Left forelimb (tissue), 1 donor: Measurements from ENCODE around the gene CFAP161.
"Not testable (repeated sequence)": the region's sequence is repeated elsewhere in the genome, so short reads cannot be mapped to it uniquely, and the experiment has no call there.

Experiments used
- DNase-seq: peaks from one replicate; pipeline ENCODE4 v3.0.0-alpha.2; 2018; ENCODE audit warnings: low spot score

CFAP161 gene

GRCh38 chr15:81107889-81108288, 26.2 kb upstream of the CFAP161 start:
- no peak for DNase-seq

- no peak for DNase-seq
Observed at GRCh38 chr15:81108427-81108826, 25.6 kb upstream of the CFAP161 start.

DNA sequence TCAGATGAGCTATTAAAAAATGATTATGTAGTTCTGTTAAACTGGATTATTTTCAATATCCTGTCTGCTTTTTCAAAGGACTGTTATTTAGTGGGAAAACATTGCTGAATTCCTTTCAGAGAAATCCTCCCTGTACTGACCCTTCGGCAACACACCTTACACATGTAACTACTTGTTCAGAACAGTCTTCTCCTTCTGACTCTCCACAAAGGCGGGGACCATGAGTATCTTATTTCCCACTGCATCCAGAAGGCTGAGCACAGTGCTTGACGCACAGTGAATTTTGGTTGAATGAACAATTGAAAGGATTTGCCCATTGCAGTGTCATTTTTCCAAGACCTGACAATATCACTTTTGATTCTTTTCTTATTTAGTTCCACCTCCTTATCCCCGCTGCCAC, 23.1 kb upstream of the CFAP161 start:
- no peak for DNase-seq

DNA sequence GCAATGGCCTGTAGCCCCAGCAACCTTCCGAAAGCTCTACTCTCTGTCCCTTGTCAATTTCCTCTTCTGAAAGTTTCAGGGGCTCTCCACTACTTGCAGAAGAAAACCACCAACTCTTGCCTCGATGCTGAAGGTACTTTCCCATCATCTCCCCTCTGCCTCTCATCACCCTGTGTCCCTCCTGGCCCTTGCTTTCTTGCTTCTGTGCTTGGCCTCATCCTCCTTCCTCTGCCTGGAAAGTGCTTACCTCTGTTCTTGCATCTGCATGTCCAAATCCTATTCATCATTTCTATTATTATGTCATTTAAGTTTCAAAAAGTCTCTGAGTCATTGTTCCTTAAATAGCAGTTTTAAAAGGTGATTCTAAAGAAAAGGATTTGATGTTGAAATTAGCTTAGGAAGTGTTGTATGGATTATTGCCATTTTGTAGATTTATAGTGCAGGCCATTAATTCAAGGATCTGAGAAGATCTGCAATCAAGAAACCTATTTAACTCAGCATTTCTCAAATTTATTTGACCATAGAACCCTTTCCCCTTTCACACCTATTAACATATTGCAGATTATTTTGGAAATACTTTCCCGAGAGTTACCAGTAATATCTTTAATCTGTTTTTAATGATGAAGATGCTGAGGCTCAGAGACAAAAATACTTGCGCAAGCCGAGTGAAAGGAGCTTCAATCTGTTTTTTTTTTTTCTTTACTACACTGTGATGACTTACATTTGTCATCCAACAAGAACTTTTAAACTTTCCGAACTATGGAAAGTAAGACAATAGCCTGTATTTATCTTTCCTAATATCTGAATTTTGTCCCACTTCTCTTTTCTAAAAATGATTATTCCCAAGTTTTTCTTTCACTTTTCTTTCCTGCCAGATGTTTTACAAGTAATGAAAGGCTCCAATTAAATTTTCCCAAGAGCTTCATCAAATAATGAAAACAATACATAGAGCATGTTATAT, 22.3 kb upstream of the CFAP161 start:
- DNase-seq: no peak

GRCh38 chr15:81113204-81113657, 20.8 kb upstream of the CFAP161 start:
- no peak for DNase-seq

GRCh38 chr15:81113861-81114291, 20.2 kb upstream of the CFAP161 start:
- no peak for DNase-seq

- no peak for DNase-seq
Observed at GRCh38 chr15:81115054-81115939, 18.8 kb upstream of the CFAP161 start.

DNA sequence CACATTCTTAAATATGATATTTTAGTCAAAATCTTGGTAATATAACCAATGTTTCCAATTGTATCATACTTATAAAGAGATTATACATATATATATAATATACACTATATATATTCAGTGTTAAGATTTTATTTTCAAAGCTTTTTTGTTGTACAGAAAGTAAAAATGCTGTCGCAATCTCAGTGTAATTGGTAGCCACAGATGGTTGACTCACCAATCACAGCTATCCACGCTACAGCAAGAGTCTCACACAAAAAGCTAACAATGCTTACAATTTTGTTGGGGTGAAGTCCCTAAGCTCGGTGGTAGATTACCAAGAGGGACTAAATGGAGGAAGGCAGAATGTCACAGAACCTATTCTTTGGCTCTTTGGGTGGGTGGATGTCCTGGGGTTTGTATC, 16.9 kb upstream of the CFAP161 start:
- DNase-seq: no peak

DNA sequence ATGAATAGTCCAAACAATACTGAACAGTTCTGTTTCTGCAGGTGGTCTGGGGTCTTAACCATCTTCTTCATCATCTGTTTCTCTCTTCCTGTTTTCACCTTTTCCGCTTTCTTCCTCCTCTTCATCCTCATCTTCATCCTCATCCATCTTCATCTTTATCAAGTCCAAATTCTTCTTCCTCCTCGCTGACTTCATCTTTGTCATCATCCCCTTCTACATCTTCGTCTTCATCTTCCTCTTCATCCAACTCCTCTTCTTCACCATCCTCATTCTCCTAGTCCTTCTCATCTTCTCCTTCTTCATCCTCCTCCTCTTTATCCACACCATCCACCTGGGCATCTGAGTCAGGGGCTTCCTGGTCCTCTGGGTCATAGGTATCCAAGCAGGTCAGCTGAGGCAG, 16.5 kb upstream of the CFAP161 start:
- DNase-seq: no peak

DNA sequence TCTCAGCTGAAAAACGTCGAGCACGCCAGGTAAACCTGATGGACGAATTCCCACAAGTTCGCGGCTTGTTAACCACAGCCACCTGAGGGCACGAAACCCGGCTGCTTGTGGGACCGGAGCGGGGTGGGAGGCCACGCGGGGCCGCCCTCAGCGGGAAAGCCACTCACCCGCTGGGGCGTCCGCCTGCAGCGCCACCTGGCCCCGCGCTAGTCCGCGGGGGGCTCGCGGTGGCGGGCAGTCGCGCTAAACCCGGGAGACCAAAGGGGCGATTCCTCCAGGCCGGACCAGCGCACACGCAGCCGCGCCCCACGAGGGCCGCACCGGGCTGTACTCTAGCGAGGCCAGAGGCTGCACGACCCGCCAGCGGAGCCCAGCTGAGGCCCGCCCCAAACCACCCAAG, 15.7 kb upstream of the CFAP161 start:
- DNase-seq: no peak

- DNase-seq: no peak
Observed at GRCh38 chr15:81120069-81120468, 14.0 kb upstream of the CFAP161 start.

- no peak for DNase-seq
Observed at GRCh38 chr15:81126892-81127291, 7.2 kb upstream of the CFAP161 start.

- not testable (repeated sequence) for DNase-seq
Observed at GRCh38 chr15:81141478-81141877, 7.4 kb downstream of the CFAP161 start.

DNA sequence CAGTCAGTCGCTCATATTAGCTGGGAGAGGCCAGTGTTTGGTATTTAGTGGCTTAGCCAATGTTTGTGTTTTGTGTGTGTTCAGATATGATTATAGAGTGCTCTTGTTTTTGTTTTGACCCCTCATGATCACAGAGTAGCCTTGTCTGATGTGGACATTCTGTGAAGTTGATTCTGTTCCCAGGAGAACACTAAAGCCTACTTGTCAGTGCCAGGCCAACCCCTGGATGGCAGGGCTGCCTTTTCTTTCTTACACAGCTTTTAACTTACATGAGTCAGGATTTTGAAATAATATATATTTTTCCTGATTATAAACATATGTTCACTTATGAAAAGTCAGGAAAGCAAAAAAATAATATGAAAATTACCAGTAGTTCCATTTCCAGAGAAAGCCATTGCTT, 11.9 kb downstream of the CFAP161 start:
- no peak for DNase-seq

GRCh38 chr15:81146466-81146865, 12.4 kb downstream of the CFAP161 start:
- DNase-seq: no peak

- no peak for DNase-seq
Observed at GRCh38 chr15:81151389-81151788, 17.3 kb downstream of the CFAP161 start.

- no peak for DNase-seq
Observed at GRCh38 chr15:81152339-81152738, 18.3 kb downstream of the CFAP161 start.

DNA sequence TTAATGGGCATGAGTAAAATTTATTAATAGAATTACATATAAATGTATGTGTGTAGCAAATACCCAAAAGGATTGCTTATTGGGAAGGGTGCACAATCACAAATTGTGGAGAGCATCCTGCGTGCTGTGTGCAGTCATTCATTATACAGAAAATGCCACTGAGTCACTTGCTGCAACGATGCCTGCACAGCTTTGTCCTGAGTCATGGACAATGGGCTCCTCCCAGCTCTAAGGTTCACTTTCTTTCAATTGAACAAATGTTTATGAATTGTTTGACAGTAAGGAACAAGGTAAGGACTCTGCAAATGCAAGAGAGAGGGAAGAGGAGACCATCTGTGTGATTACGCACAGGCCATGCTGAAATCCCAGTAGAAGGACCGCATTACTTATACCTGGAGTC, 18.7 kb downstream of the CFAP161 start:
- no peak for DNase-seq

DNA sequence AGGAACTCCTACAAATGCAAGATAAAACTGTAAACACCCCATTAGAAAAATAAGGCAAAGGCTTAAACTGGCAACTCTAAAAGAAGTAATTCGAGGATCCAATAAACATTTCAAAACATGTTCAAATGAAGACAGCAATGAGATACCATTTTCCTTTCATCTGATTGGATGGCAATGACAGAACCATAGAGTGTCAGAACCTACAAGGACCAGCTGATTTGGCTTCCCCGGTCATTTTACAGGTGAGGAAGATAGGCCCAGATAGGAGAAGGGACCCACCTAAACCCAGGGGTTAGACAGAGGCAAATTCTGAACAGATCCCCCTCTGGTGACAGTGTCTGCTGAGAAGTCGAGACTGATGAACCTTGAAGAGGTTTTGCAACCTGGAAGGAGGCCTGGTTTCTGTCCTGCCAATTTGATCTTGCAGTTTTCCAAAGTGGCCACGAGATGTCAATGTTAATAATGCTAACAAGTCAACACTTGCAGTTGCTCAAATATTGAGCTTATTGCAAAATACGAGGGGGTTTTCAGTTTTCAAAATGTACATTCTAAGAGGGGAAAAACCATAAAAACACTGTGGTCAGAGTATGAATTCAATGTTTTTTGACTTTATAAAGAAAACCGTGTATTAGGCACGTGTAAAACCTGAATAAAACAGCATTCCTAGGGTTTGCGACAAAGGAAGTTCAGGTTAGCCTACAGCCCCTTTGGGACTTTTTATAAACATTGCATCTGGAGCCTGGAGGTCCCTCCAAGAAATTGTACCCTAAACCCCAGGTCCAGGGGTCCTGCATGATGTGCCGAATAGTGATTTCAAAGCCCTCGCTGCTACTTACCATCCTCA, 21.5 kb downstream of the CFAP161 start:
- no peak for DNase-seq

- no peak for DNase-seq
Observed at GRCh38 chr15:81156324-81156723, 22.3 kb downstream of the CFAP161 start.

- DNase-seq: no peak
Observed at GRCh38 chr15:81157195-81157938, 23.3 kb downstream of the CFAP161 start.
